HuH-7 (cell line): Measurements from ENCODE around the gene CHPT1.
A peak's percentile ranks its signal among the peaks of the same experiment; 100 is the strongest.
"Not testable (repeated sequence)": the region's sequence is repeated elsewhere in the genome, so short reads cannot be mapped to it uniquely, and the experiment has no call there.

Experiments
- DNase-seq: peaks from one replicate; pipeline ENCODE4 v3.0.0; 2011; ENCODE audit warnings: low spot score

The CHPT1 gene

DNA sequence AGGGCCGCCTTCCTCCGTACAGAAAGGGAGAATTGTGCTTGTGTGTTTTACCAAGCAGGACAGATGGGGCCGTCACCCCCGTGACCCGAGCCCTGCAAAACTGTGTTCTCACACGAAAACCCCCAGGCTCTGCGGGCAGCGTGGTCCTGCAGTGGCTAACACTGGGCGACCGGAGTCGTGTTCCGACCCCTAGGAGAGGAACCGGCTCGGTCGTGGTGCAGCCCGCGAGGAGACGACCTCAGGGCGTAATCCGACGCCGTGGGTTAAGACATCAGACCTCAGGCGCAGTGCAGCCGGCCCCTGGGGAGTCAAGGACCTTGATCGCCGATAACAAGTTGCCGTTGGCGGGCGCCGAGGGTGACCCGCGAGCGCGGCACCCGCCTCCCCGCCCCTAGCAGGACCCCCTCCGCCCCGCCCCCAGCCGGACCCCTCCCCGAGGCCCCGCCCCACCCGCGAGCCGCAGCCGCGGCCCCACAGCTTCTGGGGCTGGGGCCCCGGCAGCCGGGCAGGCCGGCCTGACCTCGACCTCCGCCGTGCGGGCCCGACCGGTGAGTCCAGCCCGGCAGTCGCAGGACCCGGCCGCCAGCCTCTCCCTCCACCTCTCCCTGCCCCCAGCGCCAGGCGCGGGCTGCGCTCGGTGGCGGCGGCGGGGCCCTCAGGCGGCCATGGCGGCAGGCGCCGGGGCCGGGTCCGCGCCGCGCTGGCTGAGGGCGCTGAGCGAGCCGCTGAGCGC is at the start of gene CHPT1:
TSS of gene CHPT1 (plus strand) at position 444 of the 733 bp plus-strand sequence. CDS start at position 666, 222 bp downstream.
- peak; percentile 71 for DNase-seq

DNA sequence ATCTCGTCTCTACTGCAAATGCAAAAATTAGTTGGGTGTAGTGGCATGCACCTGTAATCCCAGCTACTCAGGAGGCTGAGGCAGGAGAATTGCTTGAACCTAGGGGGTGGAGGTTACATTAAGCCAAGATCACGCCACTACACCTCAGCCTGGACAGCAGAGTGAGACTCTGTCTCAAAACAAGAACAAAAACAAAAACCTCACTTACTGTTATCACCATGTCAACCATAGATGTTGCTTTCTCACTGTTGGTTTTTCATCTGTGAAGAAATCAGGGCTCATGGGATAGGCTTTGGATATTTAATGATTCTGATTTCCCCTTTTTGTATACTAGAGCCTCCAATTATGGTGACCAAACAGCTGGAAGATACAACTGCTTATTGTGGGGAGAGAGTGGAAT is 49.7 kb upstream of the CHPT1 start:
- DNase-seq, result no peak

GRCh38 chr12:101648195-101648594 is 49.2 kb upstream of the CHPT1 start:
- no peak for DNase-seq

DNA sequence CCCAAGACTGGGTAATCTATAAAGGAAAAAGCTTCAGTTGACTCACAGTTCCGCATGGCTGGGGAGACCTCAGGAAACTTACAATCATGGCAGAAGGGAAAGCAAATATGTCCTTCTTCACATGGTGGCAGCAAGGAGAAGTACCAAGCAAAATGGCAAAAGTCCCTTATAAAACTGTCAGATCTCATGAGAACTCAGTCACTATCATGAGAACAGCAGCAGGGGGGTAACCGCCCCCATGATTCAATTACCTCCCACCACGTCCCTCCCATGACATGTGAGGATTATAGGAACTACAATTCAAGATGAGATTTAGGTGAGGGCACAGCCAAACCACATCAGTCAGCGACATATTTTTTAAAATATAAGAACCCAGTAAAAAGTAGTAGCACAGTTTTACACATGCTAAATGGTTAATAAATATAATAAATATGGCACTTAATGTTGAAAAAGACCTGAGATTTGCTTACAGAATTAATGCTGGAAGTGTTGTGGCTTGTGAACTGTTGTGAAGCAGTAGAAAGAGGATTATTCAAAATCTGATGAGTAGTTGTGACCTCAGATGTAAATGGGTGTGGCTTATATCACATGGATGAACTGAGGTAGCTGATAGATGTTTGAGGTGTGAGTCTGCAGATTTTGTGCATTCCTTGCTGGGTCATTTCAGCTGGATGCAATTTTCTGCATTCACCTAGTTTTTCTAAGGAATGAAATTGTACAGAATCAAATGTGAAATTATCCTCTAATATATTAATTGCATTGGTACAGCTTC is 46.9 kb upstream of the CHPT1 start:
- DNase-seq, result no peak

DNA sequence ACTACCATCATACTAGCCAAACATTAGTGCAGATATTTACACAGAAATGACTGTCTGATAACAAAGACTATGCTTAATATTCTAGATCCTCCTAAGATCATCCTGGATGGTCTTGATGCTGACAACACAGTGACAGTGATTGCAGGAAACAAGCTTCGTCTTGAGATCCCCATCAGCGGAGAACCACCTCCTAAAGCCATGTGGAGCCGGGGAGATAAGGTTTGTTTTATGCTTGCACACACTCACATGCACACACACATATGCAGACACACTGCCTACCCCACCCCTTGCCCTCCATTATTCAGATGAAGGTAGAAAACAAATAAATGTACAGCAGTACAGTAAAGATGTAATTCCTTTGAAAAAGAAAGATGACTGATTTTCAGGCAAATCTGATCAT is 44.4 kb upstream of the CHPT1 start:
- no peak for DNase-seq

DNA sequence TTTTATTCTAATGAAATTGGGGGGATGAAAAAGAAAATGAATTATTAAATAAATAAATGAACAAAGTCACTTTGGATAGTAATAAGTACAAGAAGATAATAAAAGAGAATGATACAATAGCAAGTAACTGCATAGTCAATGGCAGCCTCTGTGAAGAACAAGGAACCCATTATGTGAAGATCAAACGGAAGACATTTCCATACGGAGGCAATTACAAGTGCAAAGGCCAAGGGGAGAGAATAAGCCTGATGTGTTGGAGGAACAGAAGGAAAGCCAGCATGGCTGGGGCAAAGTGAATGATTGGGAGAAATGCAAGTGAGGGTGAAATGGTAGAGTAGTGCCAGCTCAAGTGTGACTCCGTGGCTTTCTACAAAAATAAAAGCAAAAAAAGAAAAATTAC is 43.9 kb upstream of the CHPT1 start:
- peak; percentile 29 for DNase-seq

- no peak for DNase-seq
Measured at GRCh38 chr12:101654442-101654841, 43.0 kb upstream of the CHPT1 start.

DNA sequence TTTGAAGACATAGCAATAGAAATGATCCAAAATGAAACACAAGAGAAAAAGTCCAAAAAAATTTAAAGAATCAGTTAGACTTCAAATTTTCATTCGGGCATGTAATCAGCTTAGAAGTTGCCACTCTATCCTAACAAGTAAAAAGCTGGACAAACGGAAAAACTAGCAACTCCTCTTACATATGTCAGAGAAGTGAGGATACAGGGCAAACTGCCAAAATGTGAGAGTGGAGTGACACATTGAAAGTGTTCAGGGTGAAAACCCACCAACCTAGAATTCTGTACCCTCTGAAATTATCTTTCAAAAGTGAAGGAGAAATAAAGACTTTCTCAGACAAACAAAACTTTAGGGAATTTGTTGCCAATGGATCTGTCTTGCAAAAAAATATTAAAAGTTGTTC is 42.0 kb upstream of the CHPT1 start:
- no peak for DNase-seq

DNA sequence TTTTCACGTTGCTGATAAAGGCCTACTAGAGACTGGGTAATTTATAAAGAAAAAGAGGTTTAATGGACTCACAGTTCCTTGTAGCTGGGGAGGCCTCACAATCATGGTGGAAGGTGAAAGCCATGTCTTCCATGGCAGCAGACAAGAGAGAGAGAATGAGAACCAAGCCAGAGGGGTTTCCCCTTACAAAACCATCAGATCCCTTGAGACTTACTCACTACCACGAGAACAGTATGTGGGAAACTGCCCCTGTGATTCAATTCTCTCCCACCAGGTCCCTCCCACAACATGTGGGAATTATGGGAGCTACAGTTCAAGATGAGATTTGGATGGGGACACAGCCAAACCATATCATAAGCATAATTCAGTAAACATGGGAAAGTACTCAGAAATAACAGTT is 36.8 kb upstream of the CHPT1 start:
- DNase-seq, result not testable (repeated sequence)

- DNase-seq, result no peak
Measured at GRCh38 chr12:101663298-101663697, 34.1 kb upstream of the CHPT1 start.

DNA sequence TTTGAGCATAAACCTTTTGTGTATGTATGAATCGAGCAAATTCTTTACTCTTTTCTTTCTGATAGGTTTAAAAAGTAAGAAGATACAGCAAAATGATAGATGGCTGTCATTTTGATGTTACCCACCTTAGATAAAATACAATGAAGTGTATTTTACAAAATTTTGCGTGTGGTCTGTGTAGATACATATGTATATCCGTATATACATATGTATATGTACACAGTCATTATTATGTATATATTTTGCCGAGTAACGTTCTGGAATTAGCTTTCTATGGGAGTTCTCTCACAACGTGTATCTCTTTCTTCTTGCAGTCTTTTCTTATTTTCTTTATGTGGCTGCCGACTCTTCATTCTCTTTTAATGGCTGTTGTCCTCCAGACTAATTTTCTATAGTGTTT is 32.4 kb upstream of the CHPT1 start:
- no peak for DNase-seq

GRCh38 chr12:101666052-101666728 is 31.2 kb upstream of the CHPT1 start:
- no peak for DNase-seq

- DNase-seq, result no peak
Measured at GRCh38 chr12:101667591-101667990, 29.8 kb upstream of the CHPT1 start.

- peak; percentile 41 for DNase-seq
Measured at GRCh38 chr12:101670007-101670671, 27.3 kb upstream of the CHPT1 start.

- DNase-seq, result no peak
Measured at GRCh38 chr12:101671157-101671791, 26.2 kb upstream of the CHPT1 start.

DNA sequence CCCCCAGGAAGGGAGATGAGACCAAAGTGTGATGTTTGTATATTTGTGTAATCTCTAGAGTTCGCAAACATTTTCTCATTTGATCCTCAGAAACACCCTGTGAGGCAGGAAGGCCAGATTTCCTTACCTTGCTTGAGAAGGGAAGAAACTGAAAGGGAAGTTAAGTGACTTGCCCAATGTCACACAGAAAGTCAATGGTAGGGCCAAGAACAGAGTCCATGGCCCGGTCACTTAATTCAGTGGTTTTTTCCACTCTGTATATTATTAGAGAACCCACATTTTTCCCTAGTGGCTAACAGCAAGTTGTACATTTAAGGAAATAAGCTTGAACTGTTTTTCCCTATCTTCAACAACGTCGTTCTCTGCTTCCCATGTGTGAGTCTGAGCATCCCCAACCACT is 25.6 kb upstream of the CHPT1 start:
- no peak for DNase-seq

DNA sequence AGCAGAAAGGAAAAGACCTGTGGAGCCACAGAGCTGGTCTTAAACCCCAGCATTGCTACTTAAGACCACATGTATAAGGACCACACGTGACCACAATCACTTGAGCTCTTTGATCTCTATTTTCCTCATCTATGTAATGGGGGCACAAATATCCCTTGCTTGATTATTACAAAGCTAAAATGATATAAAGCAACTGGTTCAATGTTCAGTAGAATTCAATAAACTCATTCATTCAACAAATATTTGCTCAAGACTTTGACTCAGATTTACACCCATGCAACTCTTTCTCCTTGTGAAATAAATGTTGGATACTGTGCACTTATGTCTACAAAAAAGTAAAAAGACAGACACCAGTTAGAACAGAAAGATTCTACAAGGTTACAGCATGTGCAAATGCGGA is 21.9 kb upstream of the CHPT1 start:
- DNase-seq, result no peak

- DNase-seq, result not testable (repeated sequence)
Measured at GRCh38 chr12:101676497-101676896, 20.9 kb upstream of the CHPT1 start.

DNA sequence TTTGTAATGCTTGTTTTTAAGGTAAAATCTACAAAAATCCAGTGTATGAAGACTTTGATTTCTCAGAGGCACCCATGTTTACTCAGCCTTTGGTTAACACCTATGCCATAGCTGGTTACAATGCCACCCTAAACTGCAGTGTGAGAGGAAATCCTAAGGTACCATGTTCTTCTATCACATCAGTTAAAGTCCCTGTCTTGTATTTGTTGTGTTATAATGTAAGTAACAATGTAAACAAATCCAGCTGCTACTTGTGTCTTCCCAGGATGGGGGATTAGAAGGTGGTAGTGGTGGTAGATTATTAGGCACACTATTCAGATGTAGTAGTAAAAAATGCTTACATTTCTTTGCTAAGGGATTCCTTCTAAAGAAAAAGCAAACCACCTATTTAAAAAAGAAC is 19.4 kb upstream of the CHPT1 start:
- DNase-seq, result no peak

GRCh38 chr12:101680240-101680639 is 17.2 kb upstream of the CHPT1 start:
- DNase-seq, result no peak

DNA sequence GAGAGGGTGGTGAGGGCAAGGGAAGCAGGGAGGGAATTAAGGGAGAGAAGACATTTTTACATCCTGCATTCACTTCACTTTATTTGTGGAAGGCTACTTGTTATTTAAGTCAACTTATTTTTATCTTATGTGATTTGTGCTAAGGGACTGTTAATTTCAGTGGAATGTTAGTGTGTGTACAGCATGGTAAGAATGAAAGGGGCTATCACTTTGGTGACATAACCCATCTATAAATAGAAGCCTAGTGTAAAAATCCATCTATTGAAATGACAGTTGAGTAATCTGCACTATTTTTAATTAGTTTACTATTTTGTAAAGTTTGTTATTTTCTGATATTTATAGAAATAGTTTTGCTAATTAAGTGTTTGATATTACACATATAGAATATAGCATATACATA is 16.8 kb upstream of the CHPT1 start:
- no peak for DNase-seq

- DNase-seq, result not testable (repeated sequence)
Measured at GRCh38 chr12:101681627-101682026, 15.8 kb upstream of the CHPT1 start.
